HEK293 (cell line): ENCODE results near the gene PRKACB.

Experiments
- CTCF ChIA-PET: fragments of 350-600 bp; formaldehyde crosslinking; extraction: SDS; loops from one replicate; lab custom pipeline; 2021; ENCODE audit warnings: antibody characterized with exemption; lab: Yijun Ruan, JAX
- POLR2A ChIA-PET: fragments of 300-600 bp; formaldehyde crosslinking; extraction: SDS; loops from one replicate; lab custom pipeline; 2020; ENCODE audit warnings: antibody characterized with exemption, inconsistent platforms; lab: Yijun Ruan, JAX
- H3K27ac ChIP-seq: fragments of 200-500 bp; sonication (Bioruptor generic); 2 replicates; pipeline ENCODE4 v1.5.1; 2014; ENCODE audit warnings: low read depth, low read length, control low read depth, inconsistent platforms; ENCODE audit errors: extremely low read depth
- H3K36me3 ChIP-seq, 2 experiments: fragments of 200-500 bp in 1 of 2; sonication (Bioruptor generic) in 1 of 2; 1 replicate in 1 of 2; 2 replicates in 1 of 2; pipeline ENCODE4 v1.5.1; 2014 to 2017; ENCODE audit warnings: inconsistent platforms in 2 of 2, low read length in 2 of 2; ENCODE audit not compliant: control insufficient read depth in 2 of 2, insufficient read depth in 1 of 2
- H3K4me1 ChIP-seq: fragments of 200-500 bp; sonication (Bioruptor generic); 2 replicates; pipeline ENCODE4 v1.5.1; 2014; ENCODE audit warnings: mild to moderate bottlenecking, low read length, inconsistent platforms; ENCODE audit not compliant: control insufficient read depth, insufficient read depth
- H3K4me3 ChIP-seq: 2 replicates; pipeline ENCODE4 v1.5.1; 2011; ENCODE audit warnings: low read depth, mild to moderate bottlenecking, control low read depth, low read length, moderate library complexity
- H3K9me3 ChIP-seq: fragments of 200-500 bp; sonication (Bioruptor generic); 2 replicates; pipeline ENCODE4 v1.5.1; 2014; ENCODE audit warnings: low read depth, low read length, inconsistent platforms; ENCODE audit not compliant: control insufficient read depth, insufficient read depth
- BCL6B ChIP-seq: fragments of 450-650 bp; formaldehyde crosslinking; IDR thresholded peaks from 2 replicates; pipeline ENCODE4 v1.5.1; 2017; ENCODE audit warnings: missing biosample characterization, missing genetic modification characterization
- INSM2 ChIP-seq: fragments of 450-650 bp; formaldehyde crosslinking; IDR thresholded peaks from 2 replicates; pipeline ENCODE4 v1.5.1; 2016; ENCODE audit warnings: missing biosample characterization, missing genetic modification characterization
- PRDM10 ChIP-seq: fragments of 450-650 bp; formaldehyde crosslinking; IDR thresholded peaks from 2 replicates; pipeline ENCODE4 v1.5.1; 2016; ENCODE audit warnings: missing biosample characterization, missing genetic modification characterization
- ZNF239 ChIP-seq: fragments of 450-650 bp; formaldehyde crosslinking; IDR thresholded peaks from 2 replicates; pipeline ENCODE4 v1.5.1; 2016; ENCODE audit warnings: missing biosample characterization, missing genetic modification characterization
- ZNF26 ChIP-seq: fragments of 450-650 bp; formaldehyde crosslinking; IDR thresholded peaks from 2 replicates; pipeline ENCODE4 v1.5.1; 2016; ENCODE audit warnings: missing biosample characterization, missing genetic modification characterization
- ZNF354C ChIP-seq: fragments of 450-650 bp; formaldehyde crosslinking; IDR thresholded peaks from 2 replicates; pipeline ENCODE4 v1.5.1; 2016; ENCODE audit warnings: missing biosample characterization, missing genetic modification characterization, low read depth, borderline replicate concordance
- ZNF398 ChIP-seq: fragments of 450-650 bp; formaldehyde crosslinking; IDR thresholded peaks from 2 replicates; pipeline ENCODE4 v1.5.1; 2017; ENCODE audit warnings: missing biosample characterization, missing genetic modification characterization
- ZNF529 ChIP-seq: fragments of 450-650 bp; formaldehyde crosslinking; IDR thresholded peaks from 2 replicates; pipeline ENCODE4 v1.5.1; 2017; ENCODE audit warnings: missing genetic modification characterization, missing biosample characterization; ENCODE audit not compliant: insufficient replicate concordance
- ZNF549 ChIP-seq: fragments of 450-650 bp; IDR thresholded peaks from 2 replicates; pipeline ENCODE4 v1.5.1; 2018; ENCODE audit warnings: missing biosample characterization, missing genetic modification characterization, mild to moderate bottlenecking, inconsistent platforms, moderate library complexity

PRKACB gene

GRCh38 chr1:84214115-84214956 is 70.3 kb downstream of the PRKACB start (continued):
- no peak for TF ChIP-seq PRDM10
- no peak for TF ChIP-seq ZNF529 (tag by site-specific recombination)
- TF ChIP-seq BCL6B (tag by site-specific recombination): no peak
- no peak for TF ChIP-seq ZNF398 (tag by site-specific recombination)
- no peak for TF ChIP-seq ZNF26 (tag by site-specific recombination)
- TF ChIP-seq, all 188 proteins: peak for 0

GRCh38 chr1:84217239-84217638 is 73.2 kb downstream of the PRKACB start:
- H3K27ac ChIP-seq: no peak overlapping the region
- H3K4me3 ChIP-seq: no peak overlapping the region
- H3K4me1 ChIP-seq: no peaks in the 10 kb centered on the region
- H3K36me3 ChIP-seq: no peaks in the 10 kb centered on the region
- no peak for TF ChIP-seq INSM2 (tag by site-specific recombination)
- no peak for TF ChIP-seq ZNF239
- no peaks in the 10 kb centered on the region for H3K9me3 ChIP-seq
- ChIA-PET CTCF (no interaction called here), POLR2A (no interaction called here)

GRCh38 chr1:84223751-84224432 is 79.8 kb downstream of the PRKACB start:
- TF ChIP-seq ZNF354C (no peak), ZNF549 (tag by site-specific recombination) (no peak)
- Histone ChIP-seq H3K36me3 (no peaks in the 10 kb centered on the region), H3K4me3 (no peak overlapping the region), H3K4me1 (no peaks in the 10 kb centered on the region), H3K9me3 (no peaks in the 10 kb centered on the region), H3K27ac (no peak overlapping the region)
- ChIA-PET POLR2A (no interaction called here), CTCF (interaction anchor here (0.6 kb wide), 1 partner anchor 11 kb away, joined by 3 read pairs; no protein-coding TSS in a partner anchor)
